H54 (cell line): ENCODE measurements around the gene TBRG4.
A peak's percentile ranks its signal among the peaks of the same experiment; 100 is the strongest.

Experiments used
- DNase-seq: peaks from one replicate; pipeline ENCODE4 v3.0.0; 2011; ENCODE audit warnings: low spot score, mixed read lengths; ENCODE audit not compliant: insufficient read length
- FAIRE-seq: peaks from 3 replicates; lab custom pipeline; 2011; peaks lifted over from hg19 to GRCh38; lab: Jason Lieb, UNC
- POLR2A ChIP-seq: IDR thresholded peaks from 2 replicates; pipeline ENCODE4 v1.6.1; 2011; ENCODE audit warnings: low read depth, mild to moderate bottlenecking, low read length

Gene TBRG4

GRCh38 chr7:45151131-45151684 lies 39.7 kb upstream of the TBRG4 start:
- TF ChIP-seq POLR2A = no peak
- DNase-seq = no peak
- FAIRE-seq = no peak

GRCh38 chr7:45150199-45150598 lies 38.7 kb upstream of the TBRG4 start:
- no peak for FAIRE-seq
- no peak for TF ChIP-seq POLR2A
- no peak for DNase-seq

GRCh38 chr7:45149606-45150005 lies 38.1 kb upstream of the TBRG4 start:
- no peak for TF ChIP-seq POLR2A
- DNase-seq = no peak
- FAIRE-seq = no peak

GRCh38 chr7:45148653-45148973 lies 37.1 kb upstream of the TBRG4 start:
- no peak for FAIRE-seq
- DNase-seq = no peak
- TF ChIP-seq POLR2A = no peak

- TF ChIP-seq POLR2A = no peak
- no peak for DNase-seq
- no peak for FAIRE-seq
Observed at GRCh38 chr7:45147858-45148652, 36.6 kb upstream of the TBRG4 start.

- DNase-seq (no peak), FAIRE-seq (no peak)
- TF ChIP-seq POLR2A = no peak
Observed at GRCh38 chr7:45146531-45147379, 35.3 kb upstream of the TBRG4 start.

GRCh38 chr7:45145881-45146280 lies 34.4 kb upstream of the TBRG4 start:
- DNase-seq (no peak), FAIRE-seq (no peak)
- no peak for TF ChIP-seq POLR2A

- DNase-seq (peak; percentile 49), FAIRE-seq (no peak)
- TF ChIP-seq POLR2A = no peak
Observed at GRCh38 chr7:45143616-45144015, 32.1 kb upstream of the TBRG4 start.

GRCh38 chr7:45140827-45141226 lies 29.3 kb upstream of the TBRG4 start:
- TF ChIP-seq POLR2A = no peak
- no peak for FAIRE-seq
- no peak for DNase-seq

GRCh38 chr7:45138433-45139267 lies 27.2 kb upstream of the TBRG4 start:
- FAIRE-seq = no peak
- no peak for DNase-seq
- TF ChIP-seq POLR2A = no peak

- FAIRE-seq (peak; percentile 50), DNase-seq (peak; percentile 94)
- no peak for TF ChIP-seq POLR2A
Observed at GRCh38 chr7:45136106-45137060, 24.9 kb upstream of the TBRG4 start.

GRCh38 chr7:45133877-45134276 lies 22.4 kb upstream of the TBRG4 start:
- no peak for DNase-seq
- TF ChIP-seq POLR2A = no peak
- no peak for FAIRE-seq
